T-helper 17 cell (primary cell): ENCODE data around the gene ZNF653. TPM values are rescaled to one million over a fixed set of nuclear protein-coding genes. Genes with fewer than 3 reads are reported as not detected.

ENCODE experiments used
- ATAC-seq: fragments of 150-1000 bp; cut with Tn5 transposase; 2 replicates; pipeline ENCODE4 v1.10.0; 2021; ENCODE audit warnings: mild to moderate bottlenecking, moderate library complexity
- DNase-seq, 3 donors: peaks; one replicate each; pipeline versions ENCODE4 v3.0.0 to v3.0.0-alpha.2; 2020 to 2021
- H3K9me3 ChIP-seq: one replicate; pipeline ENCODE4 v1.7.0; 2013; ENCODE audit warnings: low read length, mild to moderate bottlenecking; ENCODE audit not compliant: control insufficient read depth, poor library complexity, severe bottlenecking
- H3K27ac Mint-ChIP-seq: one replicate; pipeline ENCODE4 v1.8.0; 2022; ENCODE audit warnings: mild to moderate bottlenecking, moderate library complexity, mixed read lengths
- H3K27me3 Mint-ChIP-seq: one replicate; pipeline ENCODE4 v1.8.0; 2022; ENCODE audit warnings: mixed read lengths
- H3K36me3 Mint-ChIP-seq: one replicate; pipeline ENCODE4 v1.8.0; 2022; ENCODE audit warnings: low read depth, mixed read lengths
- H3K4me1 Mint-ChIP-seq: one replicate; pipeline ENCODE4 v1.8.0; 2022; ENCODE audit warnings: mild to moderate bottlenecking, mixed read lengths
- H3K4me3 Mint-ChIP-seq: one replicate; pipeline ENCODE4 v1.8.0; 2022; ENCODE audit warnings: mild to moderate bottlenecking, moderate library complexity, mixed read lengths
- total RNA-seq, 4 donors: library from RNA in 2 of 4; stranded (reverse) in 2 of 4; gene quantifications; one replicate each; pipeline ENCODE4 v1.2.3 and lab custom pipeline; 2022 to 2026

Gene ZNF653
- total RNA-seq, 2 donors from 2014 or later = 15.3 to 15.6 TPM

- Mint-ChIP-seq H3K4me1 (peaks cover 9% of the 10 kb centered on the region), H3K27me3 (peaks cover 24% of the 10 kb centered on the region), H3K36me3 (peaks cover 2% of the 10 kb centered on the region), H3K27ac (no peak within 1 kb of the TSS), H3K4me3 (peak within 1 kb of the TSS; percentile 50)
- DNase-seq (no peak), ATAC-seq (no peak)
- no peaks in the 10 kb centered on the region for H3K9me3 ChIP-seq
Observed at GRCh38 chr19:11538232-11539036, 32.8 kb upstream of the ZNF653 start, which contains the start of gene CNN1. Gene CNN1 (plus strand): TSS chr19:11538851. CDS start chr19:11538928, 77 bp downstream.

GRCh38 chr19:11535792-11536595 lies 30.4 kb upstream of the ZNF653 start:
- peak; percentile 73 to 81 (median 76) for DNase-seq
- peak overlapping the region; percentile 89 for H3K27ac Mint-ChIP-seq

GRCh38 chr19:11534948-11535347 lies 29.3 kb upstream of the ZNF653 start:
- H3K9me3 ChIP-seq = no peaks in the 10 kb centered on the region
- H3K4me1 Mint-ChIP-seq = peaks cover 9% of the 10 kb centered on the region
- H3K27ac Mint-ChIP-seq = peak overlapping the region; percentile 89
- H3K4me3 Mint-ChIP-seq = peak overlapping the region; percentile 52
- DNase-seq (no peak), ATAC-seq (no peak)
- peaks cover 11% of the 10 kb centered on the region for H3K27me3 Mint-ChIP-seq
- no peaks in the 10 kb centered on the region for H3K36me3 Mint-ChIP-seq

More at GRCh38 chr19:11535792-11536595, 30.4 kb upstream of the ZNF653 start:
- H3K9me3 ChIP-seq = no peaks in the 10 kb centered on the region
- H3K4me1 Mint-ChIP-seq = peaks cover 9% of the 10 kb centered on the region
- peak overlapping the region; percentile 52 for H3K4me3 Mint-ChIP-seq
- ATAC-seq = peak; percentile 92
- H3K27me3 Mint-ChIP-seq = peaks cover 16% of the 10 kb centered on the region
- no peaks in the 10 kb centered on the region for H3K36me3 Mint-ChIP-seq

GRCh38 chr19:11534538-11534937 lies 28.9 kb upstream of the ZNF653 start:
- Mint-ChIP-seq H3K4me1 (peaks cover 9% of the 10 kb centered on the region), H3K4me3 (peak overlapping the region; percentile 25), H3K36me3 (no peaks in the 10 kb centered on the region), H3K27me3 (peaks cover 11% of the 10 kb centered on the region), H3K27ac (peak overlapping the region; percentile 89)
- H3K9me3 ChIP-seq = no peaks in the 10 kb centered on the region
- DNase-seq = no peak
- ATAC-seq = no peak

GRCh38 chr19:11530432-11530831 lies 24.8 kb upstream of the ZNF653 start:
- H3K4me3 Mint-ChIP-seq = no peak overlapping the region
- no peak for DNase-seq
- no peak overlapping the region for H3K27ac Mint-ChIP-seq
- peaks cover 18% of the 10 kb centered on the region for H3K4me1 Mint-ChIP-seq
- no peak for ATAC-seq
- H3K27me3 Mint-ChIP-seq = no peaks in the 10 kb centered on the region
- no peaks in the 10 kb centered on the region for H3K9me3 ChIP-seq
- peaks cover 3% of the 10 kb centered on the region for H3K36me3 Mint-ChIP-seq

- no peaks in the 10 kb centered on the region for H3K9me3 ChIP-seq
- no peaks in the 10 kb centered on the region for H3K27me3 Mint-ChIP-seq
- DNase-seq (peak; percentile 76 to 84 (median 82)), ATAC-seq (peak; percentile 98)
- peaks cover 3% of the 10 kb centered on the region for H3K36me3 Mint-ChIP-seq
- H3K4me3 Mint-ChIP-seq = peak within 1 kb of the TSS; percentile 97
- H3K4me1 Mint-ChIP-seq = peaks cover 13% of the 10 kb centered on the region
- peak within 1 kb of the TSS; percentile 83 for H3K27ac Mint-ChIP-seq
Observed at GRCh38 chr19:11528551-11529341, 23.1 kb upstream of the ZNF653 start, which contains the start of gene ECSIT. Gene ECSIT (minus strand): TSS chr19:11529134. CDS start chr19:11519170, 9,964 bp downstream.

- no peaks in the 10 kb centered on the region for H3K36me3 Mint-ChIP-seq
- peaks cover 2% of the 10 kb centered on the region for H3K4me1 Mint-ChIP-seq
- H3K4me3 Mint-ChIP-seq = no peak overlapping the region
- H3K27me3 Mint-ChIP-seq = no peaks in the 10 kb centered on the region
- ATAC-seq = no peak
- no peak overlapping the region for H3K27ac Mint-ChIP-seq
- no peaks in the 10 kb centered on the region for H3K9me3 ChIP-seq
- no peak for DNase-seq
Observed at GRCh38 chr19:11519138-11519537, 13.5 kb upstream of the ZNF653 start.

- Mint-ChIP-seq H3K4me1 (peaks cover 2% of the 10 kb centered on the region), H3K4me3 (no peak overlapping the region), H3K36me3 (peaks cover 7% of the 10 kb centered on the region)
Observed at GRCh38 chr19:11513946-11514345, 8.3 kb upstream of the ZNF653 start.

GRCh38 chr19:11510444-11510843 lies 4.8 kb upstream of the ZNF653 start:
- DNase-seq = no peak
- ATAC-seq = no peak
- H3K27ac Mint-ChIP-seq = no peak overlapping the region
- H3K9me3 ChIP-seq = no peaks in the 10 kb centered on the region
- peaks cover 7% of the 10 kb centered on the region for H3K36me3 Mint-ChIP-seq
- no peaks in the 10 kb centered on the region for H3K27me3 Mint-ChIP-seq
- H3K4me1 Mint-ChIP-seq = peaks cover 5% of the 10 kb centered on the region
- no peak overlapping the region for H3K4me3 Mint-ChIP-seq

More at GRCh38 chr19:11513946-11514345, 8.3 kb upstream of the ZNF653 start:
- DNase-seq (no peak), ATAC-seq (no peak)
- H3K9me3 ChIP-seq = no peaks in the 10 kb centered on the region
- no peaks in the 10 kb centered on the region for H3K27me3 Mint-ChIP-seq
- no peak overlapping the region for H3K27ac Mint-ChIP-seq

- Mint-ChIP-seq H3K27me3 (no peaks in the 10 kb centered on the region), H3K27ac (peak overlapping the region; percentile 39), H3K36me3 (peaks cover 3% of the 10 kb centered on the region), H3K4me1 (peaks cover 14% of the 10 kb centered on the region), H3K4me3 (peak overlapping the region; percentile 5)
- no peaks in the 10 kb centered on the region for H3K9me3 ChIP-seq
- no peak for ATAC-seq
- DNase-seq = no peak
Observed at GRCh38 chr19:11507370-11508078, 1.9 kb upstream of the ZNF653 start.

- DNase-seq = no peak
- H3K36me3 Mint-ChIP-seq = peaks cover 3% of the 10 kb centered on the region
- peak overlapping the region; percentile 39 for H3K27ac Mint-ChIP-seq
- no peaks in the 10 kb centered on the region for H3K27me3 Mint-ChIP-seq
- H3K4me1 Mint-ChIP-seq = peaks cover 14% of the 10 kb centered on the region
- no peaks in the 10 kb centered on the region for H3K9me3 ChIP-seq
- no peak for ATAC-seq
- H3K4me3 Mint-ChIP-seq = peak overlapping the region; percentile 93
Observed at GRCh38 chr19:11506967-11507366, 1.3 kb upstream of the ZNF653 start.

- peak overlapping the region; percentile 93 for H3K4me3 Mint-ChIP-seq
- H3K27ac Mint-ChIP-seq = peak overlapping the region; percentile 93
Observed at GRCh38 chr19:11506101-11506555, 489 bp upstream of the ZNF653 start.

More at GRCh38 chr19:11506101-11506555, 489 bp upstream of the ZNF653 start:
- H3K9me3 ChIP-seq = no peaks in the 10 kb centered on the region
- ATAC-seq (peak; percentile 11), DNase-seq (no peak)
- H3K4me1 Mint-ChIP-seq = peaks cover 19% of the 10 kb centered on the region
- no peaks in the 10 kb centered on the region for H3K27me3 Mint-ChIP-seq
- H3K36me3 Mint-ChIP-seq = peaks cover 5% of the 10 kb centered on the region
